K562 (cell line): Measurements from ENCODE around the gene PRKCB. TPM values are rescaled to one million over a fixed set of nuclear protein-coding genes. Genes with fewer than 3 reads are reported as not detected.

Experiments used
- ATAC-seq: fragments of 200-7000 bp; cut with Tn5 transposase; 3 replicates; pipeline ENCODE4 v1.9.1; 2020; ENCODE audit warnings: moderate library complexity
- BruUV-seq: library from RNA; stranded (reverse); fragments of 400-500 nt; replicated peaks from 2 replicates; lab custom pipeline; 2021; lab: Mats Ljungman, UMichigan
- CTCF ChIA-PET: fragments of 300-600 bp; formaldehyde crosslinking; extraction: SDS; loops from one replicate; lab custom pipeline; 2021; ENCODE audit warnings: low intra/inter-chr PET ratio; lab: Yijun Ruan, JAX
- POLR2A ChIA-PET: fragments of 300-600, 350-650 bp; sonication (Branson Sonifier 250); formaldehyde crosslinking; extraction: SDS; loops from one replicate; lab custom pipeline; 2021; ENCODE audit warnings: antibody characterized with exemption, inconsistent platforms; lab: Yijun Ruan, JAX
- DNase-seq, 4 experiments: peaks; one replicate each; pipeline versions ENCODE4 v3.0.0 to v3.0.0-alpha.2; 2011 to 2018; ENCODE audit warnings: low spot score in 3 of 4, mixed read lengths in 3 of 4; ENCODE audit errors: extremely low read depth in 1 of 4
- FAIRE-seq: peaks from 2 replicates; lab custom pipeline; 2011; peaks lifted over from hg19 to GRCh38; lab: Jason Lieb, UNC
- H2AFZ ChIP-seq: 2 replicates; pipeline ENCODE4 v1.6.0; 2011; ENCODE audit warnings: low read depth, low read length, control low read depth, inconsistent platforms
- H3K27ac ChIP-seq: fragments of 200-600 bp; 3 replicates; pipeline ENCODE4 v1.8.0; 2011; ENCODE audit warnings: low read depth, mild to moderate bottlenecking, control low read depth, inconsistent platforms, low read length, moderate library complexity, mixed read lengths; ENCODE audit errors: extremely low read depth
- H3K27me3 ChIP-seq, 2 experiments: fragments of 300-600 bp in 1 of 2; 2 replicates in 1 of 2; 3 replicates in 1 of 2; pipeline versions ENCODE4 v1.6.0 to v1.8.0; 2011; ENCODE audit warnings: inconsistent platforms in 2 of 2, low read length in 2 of 2, mild to moderate bottlenecking in 1 of 2, mixed read lengths in 1 of 2, moderate library complexity in 1 of 2; ENCODE audit not compliant: control insufficient read depth in 2 of 2, insufficient read depth in 2 of 2
- H3K36me3 ChIP-seq: fragments of 300-600 bp; 3 replicates; pipeline ENCODE4 v1.8.0; 2011; ENCODE audit warnings: mild to moderate bottlenecking, low read length, inconsistent platforms; ENCODE audit not compliant: control insufficient read depth, insufficient read depth
- H3K4me1 ChIP-seq, 2 experiments: fragments of 200-600 bp in 1 of 2; replicated peaks in 1 of 2; 2 replicates in 1 of 2; 3 replicates in 1 of 2; pipeline versions ENCODE4 v1.5.1 to v1.8.0; 2011; ENCODE audit warnings: inconsistent platforms in 2 of 2, low read length in 2 of 2, mild to moderate bottlenecking in 1 of 2, mixed read lengths in 1 of 2, moderate library complexity in 1 of 2; ENCODE audit not compliant: control insufficient read depth in 2 of 2, insufficient read depth in 2 of 2
- H3K4me2 ChIP-seq: 2 replicates; pipeline ENCODE4 v1.6.1; 2011; ENCODE audit warnings: low read length, control low read depth, inconsistent platforms, mixed read lengths; ENCODE audit not compliant: insufficient read depth
- H3K4me3 ChIP-seq: fragments of 200-600 bp; sonication (generic), shearing (Covaris generic); 2 replicates; pipeline ENCODE4 v1.5.1; 2016; ENCODE audit warnings: control low read depth, inconsistent platforms
- H3K79me2 ChIP-seq: fragments of 200-600 bp; 3 replicates; pipeline ENCODE4 v1.8.0; 2011; ENCODE audit warnings: low read length, inconsistent platforms; ENCODE audit not compliant: control insufficient read depth, insufficient read depth
- H3K9ac ChIP-seq, 2 experiments: 2 replicates each; pipeline versions ENCODE4 v1.6.0 to v1.6.1; 2011; ENCODE audit warnings: low read depth in 2 of 2, low read length in 2 of 2, control low read depth in 1 of 2, inconsistent platforms in 1 of 2, mild to moderate bottlenecking in 1 of 2, mixed read lengths in 1 of 2; ENCODE audit not compliant: insufficient read depth in 1 of 2
- H3K9me1 ChIP-seq: one replicate; pipeline ENCODE4 v1.6.0; 2011; ENCODE audit warnings: inconsistent platforms, mild to moderate bottlenecking, low read length, moderate library complexity; ENCODE audit not compliant: control insufficient read depth, insufficient read depth
- H3K9me3 ChIP-seq: replicated peaks from 2 replicates; pipeline ENCODE4 v1.5.1; 2011; ENCODE audit warnings: low read depth, low read length, inconsistent platforms; ENCODE audit not compliant: control insufficient read depth, insufficient read depth
- H4K20me1 ChIP-seq: replicated peaks from 2 replicates; pipeline ENCODE4 v1.6.1; 2011; ENCODE audit warnings: low read length, inconsistent platforms, mixed read lengths; ENCODE audit not compliant: control insufficient read depth, insufficient read depth
- BCOR ChIP-seq: fragments of 450-650 bp; IDR thresholded peaks from 2 replicates; pipeline ENCODE4 v1.6.1; 2016
- BRF2 ChIP-seq: IDR thresholded peaks from 3 replicates; pipeline ENCODE4 v1.6.1; 2011; ENCODE audit warnings: borderline replicate concordance, mild to moderate bottlenecking; ENCODE audit not compliant: insufficient read length, insufficient read depth
- CEBPG ChIP-seq, 3 experiments: fragments of 200-800 bp in 1 of 3; sonication (Bioruptor generic) in 1 of 3; sonication (generic) in 1 of 3; formaldehyde crosslinking in 1 of 3; IDR thresholded peaks in 2 of 3; conservative IDR thresholded peaks in 1 of 3; 2 replicates each; pipeline versions ENCODE4 v1.6.1 to v1.8.0; 2016 to 2022; ENCODE audit warnings: missing compliant biosample characterization in 2 of 3, missing genetic modification characterization in 2 of 3, mild to moderate bottlenecking in 1 of 3, missing genetic modification reagents in 1 of 3
- HMGXB4 ChIP-seq: sonication (generic); formaldehyde crosslinking; IDR thresholded peaks from 2 replicates; pipeline ENCODE4 v1.8.1; 2023; ENCODE audit warnings: mild to moderate bottlenecking, missing genetic modification reagents
- KDM1A ChIP-seq, 2 experiments: fragments of 450-650 bp; IDR thresholded peaks; 2 replicates each; pipeline ENCODE4 v1.6.1; 2016; ENCODE audit warnings: mild to moderate bottlenecking in 2 of 2
- RBFOX2 ChIP-seq: fragments of 200-400 bp; formaldehyde crosslinking; IDR thresholded peaks from 2 replicates; pipeline ENCODE4 v1.6.1; 2017; ENCODE audit warnings: low read depth, mild to moderate bottlenecking, low read length, moderate library complexity
- RBM25 ChIP-seq: fragments of 200-400 bp; formaldehyde crosslinking; IDR thresholded peaks from 2 replicates; pipeline ENCODE4 v1.6.1; 2018; ENCODE audit warnings: low read length, low read depth, moderate library complexity; ENCODE audit not compliant: severe bottlenecking
- SPI1 ChIP-seq: IDR thresholded peaks from 2 replicates; pipeline ENCODE4 v1.6.1; 2011; ENCODE audit warnings: low read depth, low read length, control low read depth, borderline replicate concordance
- WGBS: fragments of 100-300 bp; shearing (Covaris generic); methylation state at CpG from one replicate; pipeline ENCODE4 v1.1.6; 2016; ENCODE audit warnings: low coverage, mixed read lengths; ENCODE audit not compliant: insufficient coverage; ENCODE audit errors: missing lambda C conversion rate; 5-methylcytosine and 5-hydroxymethylcytosine counted together
- in situ Hi-C: fragments of 300-500 bp; cut with MboI; formaldehyde crosslinking; loops from 4 replicates; pipeline ENCODE4 v1.15.0; 2018; ENCODE audit warnings: inconsistent platforms, mixed read lengths
- intact Hi-C: fragments of 100-400 bp; cut with micrococcal nuclease; formaldehyde crosslinking; loops from 2 replicates; pipeline ENCODE4 v1.14.2; 2022
- polyA plus RNA-seq, 8 experiments: library from polyadenylated mRNA; depleted of rRNA in 4 of 8; stranded (reverse) in 5 of 8; unstranded in 3 of 8; fragments of >200 nt; fragmentation: Nextera tagmentation in 2 of 8; fragmentation: Illumina TruSeq in 1 of 8; extraction: Ambion mirVana in 2 of 8; extraction: Trizol in 1 of 8; gene quantifications; 2 replicates each; pipeline versions ENCODE4 v1.2.1 to v1.2.3, GENCODE V29; 2011 to 2014; ENCODE audit warnings: inconsistent platforms in 1 of 8, missing spikeins in 1 of 8
- total RNA-seq, 7 experiments: library from RNA; depleted of rRNA in 6 of 7; stranded (reverse); fragments of >200 nt in 6 of 7; fragmentation: Illumina TruSeq in 2 of 7; extraction: Trizol in 2 of 7; gene quantifications; 2 replicates each; pipeline versions ENCODE4 v1.2.1 to v1.2.3, GENCODE V29; 2011 to 2021; ENCODE audit warnings: low replicate concordance in 1 of 7
- TF ChIP-seq, protein P1 (sequence below): fragments of 450-650 bp; formaldehyde crosslinking; IDR thresholded peaks from 2 replicates; pipeline ENCODE4 v1.4.0; 2020; ENCODE audit warnings: mild to moderate bottlenecking, mixed read lengths

PRKCB gene
- total and polyA plus RNA-seq, 9 of the 15 experiments (the other 6 are each of a cell fraction or from before 2014, with no cell fraction given) = 49.9 to 276 (median 148) TPM

DNA sequence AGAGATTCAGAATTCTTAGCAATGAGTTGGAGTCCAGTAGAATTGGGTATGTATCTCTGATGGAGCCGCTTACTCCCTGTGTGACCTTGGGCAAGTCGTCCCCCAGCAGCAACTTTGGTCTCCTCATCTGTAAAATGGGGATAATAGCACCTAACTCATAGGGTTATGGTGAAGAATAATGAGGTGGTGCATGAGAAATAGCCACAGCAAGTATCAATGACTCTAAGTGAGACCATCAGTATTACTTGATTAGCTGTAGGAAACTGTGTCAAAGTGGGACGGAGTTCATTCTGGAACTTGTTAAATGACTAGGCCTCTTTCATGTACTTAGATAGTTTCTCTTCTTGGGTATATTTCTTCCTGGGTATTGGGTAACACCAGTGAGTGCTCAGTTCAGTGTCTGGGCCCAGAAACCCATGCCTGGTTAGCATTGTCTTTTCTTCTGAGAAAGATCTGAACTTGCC, 6.4 kb downstream of the PRKCB start:
- Histone ChIP-seq H3K36me3 (peaks cover 86% of the 10 kb centered on the region), H3K9me3 (no peaks in the 10 kb centered on the region), H3K4me1 (peaks cover 7 to 39% of the 10 kb centered on the region in 2 experiments; a peak in 3 of 5 replicates), H4K20me1 (peaks cover 27% of the 10 kb centered on the region), H3K27ac (peak overlapping the region; percentile 21; the same call in 1 of the 3 replicates), H2AFZ (no peak overlapping the region), H3K4me2 (no peak overlapping the region; the same call in 1 of the 2 replicates), H3K4me3 (no peak overlapping the region), H3K9ac (no peak overlapping the region), H3K79me2 (peaks cover 94% of the 10 kb centered on the region), H3K9me1 (peaks cover 12% of the 10 kb centered on the region), H3K27me3 (no peaks in the 10 kb centered on the region)
- WGBS = 85% methylated on average over 3 of the region's 3 CpGs
- FAIRE-seq (no peak), DNase-seq (no peak), ATAC-seq (no peak)
- CTCF ChIA-PET = no interaction called here
- no TSS peak for BruUV-seq
- no peak for TF ChIP-seq SPI1
- TF ChIP-seq RBFOX2 = 0 out of 2 replicates have a peak, but pooled peaks have one; percentile 13
- peak; percentile 67 for TF ChIP-seq RBM25
- TF ChIP-seq HMGXB4 (CRISPR knock-in tag) = no peak
- no peak for TF ChIP-seq BRF2
- peak in 1 of 2 experiments; percentile 17; a peak in 1 of 4 replicates for TF ChIP-seq KDM1A (IDR thresholded peaks at IDR 0.05)
- TF ChIP-seq, protein P1, sequence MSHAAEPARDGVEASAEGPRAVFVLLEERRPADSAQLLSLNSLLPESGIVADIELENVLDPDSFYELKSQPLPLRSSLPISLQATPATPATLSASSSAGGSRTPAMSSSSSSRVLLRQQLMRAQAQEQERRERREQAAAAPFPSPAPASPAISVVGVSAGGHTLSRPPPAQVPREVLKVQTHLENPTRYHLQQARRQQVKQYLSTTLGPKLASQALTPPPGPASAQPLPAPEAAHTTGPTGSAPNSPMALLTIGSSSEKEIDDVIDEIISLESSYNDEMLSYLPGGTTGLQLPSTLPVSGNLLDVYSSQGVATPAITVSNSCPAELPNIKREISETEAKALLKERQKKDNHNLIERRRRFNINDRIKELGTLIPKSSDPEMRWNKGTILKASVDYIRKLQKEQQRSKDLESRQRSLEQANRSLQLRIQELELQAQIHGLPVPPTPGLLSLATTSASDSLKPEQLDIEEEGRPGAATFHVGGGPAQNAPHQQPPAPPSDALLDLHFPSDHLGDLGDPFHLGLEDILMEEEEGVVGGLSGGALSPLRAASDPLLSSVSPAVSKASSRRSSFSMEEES = no peak
- 0 out of 2 replicates have a peak, but pooled peaks have one; percentile 9 for TF ChIP-seq BCOR
- no peak for TF ChIP-seq CEBPG (CRISPR knock-in tag; IDR thresholded peaks at IDR 0.05)
- TF ChIP-seq CEBPG (tag; conservative IDR thresholded peaks at IDR 0.05 in 1 of 2, IDR thresholded peaks at IDR 0.05 in 1 of 2) = 0 out of 4 replicates have a peak, but pooled peaks of 1 of the 2 experiments have one; percentile 31
- intact Hi-C loops (no loop called here), in situ Hi-C loops (no loop called here)
- POLR2A ChIA-PET = no interaction called here
